NCI-H1105 (cell line): ENCODE measurements around the gene PIEZO2.
"Not testable (repeated sequence)": the region's sequence is repeated elsewhere in the genome, so short reads cannot be mapped to it uniquely, and the experiment has no call there.

Source experiments
- DNase-seq: peaks from one replicate; lab custom pipeline; 2025; lab: John Stamatoyannopoulos, UW

PIEZO2 gene

DNA sequence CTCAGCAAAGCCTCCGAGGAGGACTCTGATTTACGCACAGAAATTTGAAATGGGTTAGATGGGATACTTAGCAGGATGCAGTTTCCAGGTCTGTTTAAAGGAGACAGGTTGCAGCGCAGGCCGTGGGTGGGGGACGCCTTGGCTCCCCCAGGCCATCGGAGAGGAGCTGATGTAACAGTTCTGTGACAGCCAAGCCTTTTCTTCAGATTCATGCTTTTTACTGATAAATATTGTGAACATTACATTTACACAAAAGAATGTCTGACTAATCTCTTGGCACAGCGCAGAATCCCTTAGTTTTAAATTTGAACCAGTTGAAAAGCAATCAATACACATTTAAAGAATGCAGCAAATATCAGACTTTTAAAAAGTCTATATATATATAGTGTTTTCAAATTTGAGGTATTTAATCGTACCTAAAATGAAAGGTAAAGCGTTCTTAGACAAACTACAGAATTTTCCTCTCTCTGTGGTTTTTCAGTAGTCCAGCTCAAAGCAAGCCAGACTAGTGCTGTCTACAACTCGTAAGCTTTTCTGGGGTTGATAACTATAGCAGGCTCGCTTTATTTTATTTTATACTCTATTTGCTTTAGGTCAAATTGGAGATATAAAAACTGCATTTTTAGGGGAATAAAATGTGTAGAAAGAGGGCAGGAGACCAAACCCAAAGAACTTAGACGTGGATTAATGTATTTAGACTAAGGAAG is 221.9 kb downstream of the PIEZO2 start:
- no peak for DNase-seq

DNA sequence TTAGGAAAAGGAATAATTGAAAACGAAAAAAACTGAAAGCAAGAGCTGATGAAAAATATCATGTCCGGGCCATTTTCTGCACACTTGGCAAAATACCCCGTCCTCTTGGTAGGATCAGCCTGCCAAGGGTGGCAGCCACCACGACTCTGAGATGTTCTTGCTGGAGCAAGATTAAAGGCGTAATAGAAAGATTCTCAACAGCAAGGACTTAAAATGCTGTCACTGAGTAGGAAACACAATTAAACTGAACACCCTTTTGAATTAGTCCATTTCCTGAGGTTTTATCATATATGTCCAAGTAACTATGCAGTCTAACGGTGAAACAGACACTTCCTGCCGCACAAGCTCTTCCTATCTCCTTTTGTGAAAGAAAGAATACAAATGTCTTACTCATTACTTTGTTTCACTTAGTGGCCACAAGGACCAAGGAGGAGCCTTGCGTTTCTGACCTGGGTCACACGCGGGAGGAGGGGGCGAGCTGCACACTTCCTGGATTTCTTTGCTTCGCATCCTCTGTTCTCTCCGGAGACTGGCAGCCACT is 222.7 kb downstream of the PIEZO2 start:
- DNase-seq: no peak

DNA sequence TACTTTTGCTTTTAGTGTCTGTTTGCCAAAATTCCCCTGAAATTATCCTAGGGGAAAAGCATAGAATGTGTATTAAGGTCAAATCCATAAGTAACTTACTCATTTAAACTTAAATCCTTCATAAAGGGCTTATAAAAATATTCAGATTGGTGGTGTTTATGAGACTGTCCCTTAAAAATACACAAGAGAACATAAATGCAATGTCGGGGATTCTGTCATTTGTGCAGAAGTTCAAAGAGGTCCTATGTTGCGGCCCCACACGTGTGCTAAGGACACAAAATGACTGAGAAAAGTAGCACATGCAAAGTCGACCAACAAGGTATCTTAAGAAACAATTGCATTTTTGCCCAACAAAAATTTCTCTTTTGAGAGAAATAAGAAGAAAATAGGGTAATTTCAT is 225.1 kb downstream of the PIEZO2 start:
- DNase-seq: no peak

DNA sequence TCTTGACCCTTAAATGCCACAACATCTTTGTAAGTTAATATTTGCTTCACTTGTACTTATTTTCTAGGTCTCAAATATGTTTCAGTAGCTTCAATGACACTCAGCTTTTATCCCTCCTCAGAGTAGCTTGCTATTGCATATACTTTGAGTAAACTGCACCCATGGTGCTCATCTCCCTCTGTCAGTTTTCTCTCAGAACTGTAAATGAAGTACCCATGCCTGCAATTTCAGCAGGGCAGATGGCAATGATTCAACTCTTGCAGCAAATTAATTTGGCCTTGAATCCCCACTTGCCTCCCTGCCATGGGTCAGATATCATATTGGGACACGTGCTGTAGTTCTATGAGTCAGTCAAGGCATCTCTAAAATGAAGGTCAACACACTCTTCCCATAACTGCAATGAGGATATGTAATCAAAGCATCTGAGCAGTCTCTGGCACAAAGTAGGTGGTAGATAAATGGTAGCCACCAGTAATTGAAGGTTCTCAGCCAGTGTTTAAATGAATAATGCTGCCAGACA is 225.8 kb downstream of the PIEZO2 start:
- no peak for DNase-seq

DNA sequence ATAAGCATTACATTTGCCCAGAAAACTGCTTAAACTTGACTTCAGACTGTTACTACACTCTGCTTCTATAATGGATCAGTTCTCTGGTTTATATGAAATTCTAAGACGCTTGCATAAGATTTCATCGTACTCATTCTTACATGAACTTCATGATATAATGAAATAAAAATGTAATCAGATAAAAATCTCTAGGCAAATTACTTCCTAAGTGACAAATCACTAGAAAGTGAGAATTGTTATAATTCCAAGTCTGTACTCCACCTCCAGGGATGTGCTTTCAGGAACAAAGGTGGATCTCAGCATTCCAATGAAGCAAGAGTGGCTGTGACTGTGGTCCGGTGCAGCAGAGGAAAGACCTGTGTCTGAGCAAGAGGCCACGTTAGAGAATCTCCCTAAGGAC is 226.2 kb downstream of the PIEZO2 start:
- DNase-seq: no peak

DNA sequence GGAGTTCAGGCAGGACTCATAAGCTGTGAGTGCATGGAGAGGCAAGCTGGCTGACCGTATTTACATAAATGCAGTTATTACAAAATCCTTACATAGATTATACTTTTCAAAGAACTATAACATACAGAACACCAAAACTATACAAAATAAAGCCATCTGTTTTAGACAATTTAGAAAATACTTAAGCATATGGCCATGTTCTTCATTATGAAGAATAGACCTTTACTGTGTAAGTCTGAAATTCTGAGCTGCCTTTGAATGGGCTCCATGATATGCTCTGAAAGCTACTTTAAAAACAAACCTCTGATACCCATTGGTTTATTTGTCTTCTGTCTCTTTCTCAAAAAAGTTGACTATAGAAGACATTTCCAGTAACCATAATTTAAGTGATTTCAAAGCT is 226.7 kb downstream of the PIEZO2 start:
- not testable (repeated sequence) for DNase-seq

DNA sequence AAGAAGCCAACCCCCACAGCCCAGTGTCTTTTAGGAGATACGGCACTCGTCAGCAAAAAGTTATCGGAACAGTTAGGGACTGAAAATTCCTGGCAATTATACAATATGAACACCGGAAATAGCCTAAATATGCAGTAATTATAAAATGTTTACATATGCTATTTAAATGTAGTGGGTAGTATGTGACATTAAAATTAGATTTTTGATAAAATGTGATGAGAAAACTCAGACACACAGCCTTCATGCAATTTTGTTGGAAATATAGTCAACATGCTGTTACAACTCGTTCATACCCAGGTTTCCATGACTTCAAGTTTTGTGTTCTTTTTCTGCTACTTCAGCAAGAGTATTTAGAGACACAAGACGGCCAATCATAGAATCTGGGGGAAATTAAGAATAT is 229.1 kb downstream of the PIEZO2 start:
- not testable (repeated sequence) for DNase-seq

DNA sequence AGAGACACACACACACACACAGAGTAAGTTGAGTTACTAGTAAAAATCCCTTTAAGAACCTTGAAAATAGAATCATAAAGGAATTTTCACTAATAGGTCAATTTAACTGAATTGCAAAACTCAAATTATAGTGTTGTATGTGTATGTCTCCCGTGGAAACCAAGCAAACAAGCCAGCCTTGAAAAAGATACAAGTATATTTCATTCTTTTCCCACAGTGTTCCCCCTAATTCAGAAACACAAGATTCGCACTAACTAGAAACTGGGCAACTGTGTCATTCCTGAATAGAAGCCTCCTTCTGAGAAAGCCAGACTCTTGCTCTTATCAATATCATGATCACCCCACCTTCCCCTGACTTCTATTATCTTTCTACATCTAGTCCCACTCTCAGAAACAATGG is 229.5 kb downstream of the PIEZO2 start:
- no peak for DNase-seq

DNA sequence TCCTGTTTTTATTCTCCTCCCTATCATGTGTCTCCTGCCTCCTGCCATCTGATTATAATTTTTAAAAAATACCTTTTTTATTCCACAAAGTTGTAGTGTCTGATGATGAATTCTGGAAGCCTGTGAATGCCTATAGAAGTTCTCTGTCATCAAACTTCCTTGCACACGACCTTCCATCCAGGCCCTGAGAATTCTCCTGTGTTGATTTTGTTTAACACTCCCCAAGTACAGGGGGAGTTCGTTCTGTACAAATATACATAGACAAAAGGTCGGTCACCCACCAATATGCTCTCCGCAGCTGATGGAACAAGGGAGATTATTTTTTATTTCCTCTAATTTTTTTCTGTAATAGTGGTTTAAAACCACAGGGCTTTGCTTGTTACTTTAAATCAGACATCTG is 232.5 kb downstream of the PIEZO2 start:
- DNase-seq: no peak

DNA sequence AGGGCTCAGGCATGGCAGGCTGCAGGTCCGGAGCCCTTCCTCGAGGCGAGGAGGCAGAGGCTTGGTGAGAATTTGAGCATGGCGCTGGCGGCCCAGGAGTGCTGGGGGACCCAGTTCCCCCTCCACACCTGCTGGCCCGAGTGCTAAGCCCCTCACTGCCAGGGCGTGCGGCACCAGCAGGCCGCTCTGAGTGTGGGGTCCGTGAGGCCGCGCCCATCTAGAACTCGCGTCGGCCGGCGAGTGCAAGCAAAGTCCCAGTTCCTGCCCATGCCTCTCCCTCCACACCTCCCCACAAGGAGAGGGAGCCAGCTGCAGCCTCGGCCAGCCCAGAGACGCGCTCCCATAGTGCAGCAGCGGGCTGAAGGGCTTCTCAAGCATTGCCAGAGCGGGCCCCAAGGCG is 233.0 kb downstream of the PIEZO2 start:
- no peak for DNase-seq

DNA sequence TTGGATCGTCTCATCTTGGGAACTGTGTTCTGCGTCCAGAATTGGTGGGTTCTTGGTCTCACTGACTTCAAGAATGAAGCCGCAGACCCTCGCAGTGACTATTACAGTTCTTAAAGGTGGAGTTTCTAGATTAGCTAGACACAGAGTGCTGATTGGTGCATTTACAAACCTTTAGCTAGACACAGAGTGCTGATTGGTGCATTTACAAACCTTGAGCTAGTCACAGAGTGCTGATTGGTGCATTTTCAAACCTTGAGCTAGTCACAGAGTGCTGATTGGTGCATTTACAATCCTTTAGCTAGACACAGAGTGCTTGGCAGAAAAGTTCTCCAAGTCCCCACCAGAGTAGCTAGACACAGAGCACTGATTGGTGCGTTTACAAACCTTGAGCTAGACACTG is 233.6 kb downstream of the PIEZO2 start:
- not testable (repeated sequence) for DNase-seq

DNA sequence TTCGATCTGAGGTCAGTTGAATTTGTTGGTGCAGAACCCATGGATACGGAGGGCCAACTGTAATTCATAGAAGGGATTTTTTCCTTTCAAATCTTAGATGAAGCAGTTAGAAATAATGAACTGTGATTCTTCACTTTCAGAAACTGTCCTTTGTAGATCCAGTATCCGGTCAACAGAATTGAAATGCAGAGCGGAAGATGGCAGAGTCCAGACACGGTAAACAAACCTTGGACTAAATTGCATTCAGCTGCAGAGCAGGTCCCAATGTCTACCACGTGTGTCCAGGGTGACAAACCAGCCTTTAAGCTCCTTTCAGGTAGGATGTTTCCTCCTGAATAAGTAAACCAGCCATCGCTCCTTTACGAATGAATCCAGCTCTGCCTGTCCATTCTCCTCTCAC is 234.8 kb downstream of the PIEZO2 start:
- DNase-seq: not testable (repeated sequence)

DNA sequence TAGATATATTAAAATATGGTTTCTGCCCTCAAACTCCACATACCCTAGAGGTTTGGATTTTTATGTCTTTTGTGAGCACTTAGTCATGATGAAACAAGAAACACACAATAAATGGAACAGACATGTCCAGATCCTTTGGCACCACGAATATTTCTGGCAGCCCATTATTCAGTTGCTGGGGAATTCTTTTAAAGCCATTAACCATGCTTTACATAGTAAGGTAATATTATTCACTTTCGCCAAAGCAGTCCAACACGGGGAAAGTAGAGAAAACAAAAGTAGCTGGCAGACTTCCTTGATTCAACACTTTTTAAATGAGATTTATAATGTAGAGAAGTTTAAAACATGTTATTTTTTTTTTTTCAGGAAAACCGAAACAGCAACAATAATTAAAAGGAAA is 235.4 kb downstream of the PIEZO2 start:
- DNase-seq: no peak

DNA sequence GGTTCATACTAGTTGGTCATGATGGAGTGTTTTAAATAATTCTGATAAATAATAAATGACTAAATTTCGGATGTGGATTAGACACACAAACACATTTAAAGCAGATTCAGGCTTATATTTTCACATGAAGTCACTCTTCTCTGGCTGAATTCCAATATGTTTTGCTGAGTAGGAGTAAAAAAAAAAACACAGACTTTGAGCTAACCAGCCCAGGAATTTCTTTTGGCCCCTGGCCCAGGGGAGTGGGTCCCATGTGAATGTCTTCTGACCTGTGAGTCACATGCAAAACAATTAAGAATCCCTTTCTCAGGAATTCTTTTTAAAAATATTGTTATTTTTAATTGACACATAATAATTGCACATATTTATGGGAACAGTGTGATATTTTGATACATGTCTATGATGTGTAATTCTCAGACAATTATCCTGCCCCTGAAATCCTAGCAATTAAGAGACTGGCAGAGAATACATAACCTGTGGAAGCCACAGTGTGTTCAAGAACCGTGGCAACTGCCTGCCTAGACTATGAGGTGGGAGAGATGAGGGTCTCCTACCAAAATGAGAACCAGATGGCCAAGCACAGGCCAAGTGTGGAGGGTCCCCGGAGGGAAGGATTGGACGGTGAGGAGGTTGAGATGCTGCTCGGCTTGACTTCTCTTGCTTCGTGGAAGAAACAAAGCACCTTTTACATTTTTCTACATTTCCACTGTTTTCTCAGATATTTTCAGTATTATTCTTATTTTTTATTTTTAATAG is 236.4 kb downstream of the PIEZO2 start:
- no peak for DNase-seq

DNA sequence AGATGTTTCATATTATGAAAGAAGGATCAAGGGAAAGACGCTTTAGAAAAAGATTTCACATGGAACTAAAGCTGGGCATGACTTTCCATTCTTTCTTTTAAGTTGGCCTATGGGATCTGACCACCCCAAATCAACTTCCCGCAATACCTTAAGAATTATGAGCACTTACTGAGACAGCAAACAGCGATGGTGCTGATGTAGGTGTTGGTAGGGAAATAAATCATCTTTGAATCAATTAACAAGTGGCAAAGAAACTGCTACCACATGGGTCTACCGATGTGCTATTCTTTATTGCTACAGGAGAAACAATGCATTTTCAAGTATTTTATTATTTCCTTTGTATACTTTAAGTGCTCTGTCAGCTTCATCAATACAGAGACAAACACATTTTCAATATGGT is 239.6 kb downstream of the PIEZO2 start:
- DNase-seq: no peak

DNA sequence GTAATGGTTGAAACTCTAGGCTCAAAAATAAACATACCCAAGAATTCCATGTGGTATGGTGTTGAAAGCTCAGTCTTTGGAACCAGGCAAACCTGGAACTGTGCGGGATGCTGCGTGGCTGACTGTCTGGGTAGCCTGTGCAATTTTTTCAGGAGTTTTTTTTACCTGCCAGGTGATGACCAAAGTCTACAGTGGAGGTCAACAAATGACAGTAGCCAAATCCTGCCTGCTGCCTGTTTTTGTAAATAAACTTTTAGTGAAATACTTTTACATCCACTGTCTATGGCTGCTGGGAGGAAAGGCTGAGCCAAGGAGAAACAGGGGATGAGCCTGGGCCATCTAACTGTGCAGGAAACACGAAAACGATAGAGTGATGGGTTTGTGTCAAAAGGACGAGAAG is 240.6 kb downstream of the PIEZO2 start:
- no peak for DNase-seq

DNA sequence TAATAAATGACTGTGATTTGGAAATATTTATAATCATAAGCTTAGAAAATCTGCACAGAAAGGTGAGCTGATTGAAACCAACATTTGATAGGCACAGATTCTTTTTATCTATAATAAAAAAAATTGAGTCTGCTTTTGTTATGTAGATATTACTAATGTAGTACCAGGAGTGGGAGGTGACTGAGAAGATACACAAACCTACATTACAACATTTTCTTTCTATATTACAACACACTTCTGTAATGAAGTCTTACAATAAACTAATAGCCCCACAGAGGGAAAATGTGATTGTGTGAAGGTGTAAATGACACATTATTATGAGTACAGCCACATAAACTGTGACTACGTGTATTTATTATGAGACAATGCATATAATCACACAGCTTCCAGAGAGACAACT is 241.6 kb downstream of the PIEZO2 start:
- DNase-seq: no peak

DNA sequence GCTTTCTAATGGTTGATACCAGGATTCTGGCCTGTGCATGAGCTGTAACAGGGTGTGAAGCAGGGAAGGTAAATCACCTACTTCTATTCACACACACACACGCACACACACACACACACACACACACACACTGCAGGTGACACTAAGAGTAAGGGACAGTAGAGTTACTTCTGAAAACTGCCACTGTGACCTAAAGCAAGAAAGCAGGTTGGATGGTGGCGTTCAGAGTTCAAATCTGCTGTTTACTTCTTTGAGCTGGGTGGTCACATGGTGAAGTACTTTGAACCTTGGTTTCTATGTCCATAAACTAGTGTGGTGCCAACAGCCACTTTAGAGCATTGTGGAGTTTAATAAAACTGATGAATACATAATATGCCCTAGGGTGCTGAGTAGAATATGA is 248.0 kb downstream of the PIEZO2 start:
- no peak for DNase-seq

DNA sequence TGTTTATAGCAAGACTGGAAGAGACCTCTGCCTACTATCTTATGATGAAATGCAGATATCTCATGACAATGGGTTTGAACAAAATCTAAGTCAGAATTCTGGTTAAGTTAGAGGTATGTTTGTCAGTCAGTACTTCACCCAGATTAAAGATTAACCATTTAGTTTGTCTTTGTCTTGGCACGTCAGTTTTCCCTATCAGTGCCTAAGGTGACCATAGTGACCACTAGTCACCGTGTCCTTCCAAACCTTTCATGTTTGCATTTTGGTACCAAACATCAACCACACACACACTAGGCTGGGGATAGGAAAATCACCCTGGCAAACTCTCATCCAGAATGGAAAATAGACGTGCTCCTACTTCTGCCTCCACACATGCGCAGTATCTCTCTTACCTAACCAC is 248.9 kb downstream of the PIEZO2 start:
- DNase-seq: no peak

DNA sequence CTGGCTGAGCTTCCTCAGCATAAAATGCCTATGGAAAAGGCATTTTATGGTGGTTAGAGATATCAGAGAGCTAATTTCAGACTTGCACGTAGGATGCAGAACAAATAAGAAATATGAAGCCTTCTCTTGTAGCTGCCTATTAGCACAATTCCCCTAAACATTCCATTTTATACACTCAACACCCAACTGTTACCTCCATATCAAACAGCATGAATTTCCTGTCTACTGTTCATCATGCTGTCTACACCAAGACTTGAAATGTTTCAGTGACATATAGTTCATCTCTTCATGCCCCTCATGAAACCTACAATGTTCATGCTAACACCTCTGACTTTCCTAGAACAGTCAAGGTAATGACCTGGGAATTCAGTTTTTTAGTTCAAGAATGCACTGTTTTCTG is 249.9 kb downstream of the PIEZO2 start:
- DNase-seq: no peak

DNA sequence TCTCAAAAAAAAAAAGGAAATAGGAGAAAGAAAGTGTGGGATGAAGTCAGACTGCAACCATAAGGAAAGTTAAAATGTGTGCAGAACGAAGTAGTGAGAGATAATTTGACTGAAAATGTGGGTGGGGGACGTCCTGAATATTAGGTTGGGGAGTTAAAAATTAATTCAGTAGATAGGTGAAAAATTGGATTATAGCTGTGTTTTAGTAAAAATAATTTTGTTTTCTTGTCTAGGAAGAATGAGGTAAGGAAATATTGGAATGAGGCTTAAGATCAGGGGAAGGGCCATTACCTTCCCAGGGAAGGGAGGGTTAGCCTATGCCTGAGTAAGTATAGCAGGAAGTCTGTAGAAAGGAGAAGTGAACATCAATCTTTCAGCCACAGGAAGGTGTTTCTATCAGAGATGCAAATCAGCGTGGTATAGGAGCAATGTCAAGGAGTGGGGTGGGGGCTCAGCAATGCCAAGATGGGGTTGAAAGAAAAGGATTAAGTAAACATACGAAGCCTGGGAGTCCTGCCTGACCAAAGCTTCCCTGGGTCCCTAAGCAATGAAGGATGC is 250.9 kb downstream of the PIEZO2 start:
- DNase-seq: no peak

DNA sequence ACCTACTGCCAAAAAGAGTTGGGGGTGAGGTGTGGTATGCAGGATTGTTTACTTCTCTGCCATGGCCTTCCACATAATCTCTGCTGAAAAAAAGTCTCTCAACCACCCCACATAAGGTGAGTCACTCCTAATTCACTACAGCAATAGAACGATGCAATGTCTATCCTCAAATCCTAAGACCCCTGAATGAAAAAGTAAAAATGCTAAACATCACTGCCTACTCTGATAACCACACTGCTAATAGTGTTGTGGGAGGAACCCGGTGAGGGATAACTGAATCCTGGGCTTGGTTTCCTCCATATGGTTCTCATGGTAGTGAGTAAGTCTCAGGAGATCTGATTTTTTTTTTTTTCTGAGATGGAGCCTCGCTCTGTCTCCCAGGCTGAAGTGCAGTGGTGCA is 252.5 kb downstream of the PIEZO2 start:
- no peak for DNase-seq

DNA sequence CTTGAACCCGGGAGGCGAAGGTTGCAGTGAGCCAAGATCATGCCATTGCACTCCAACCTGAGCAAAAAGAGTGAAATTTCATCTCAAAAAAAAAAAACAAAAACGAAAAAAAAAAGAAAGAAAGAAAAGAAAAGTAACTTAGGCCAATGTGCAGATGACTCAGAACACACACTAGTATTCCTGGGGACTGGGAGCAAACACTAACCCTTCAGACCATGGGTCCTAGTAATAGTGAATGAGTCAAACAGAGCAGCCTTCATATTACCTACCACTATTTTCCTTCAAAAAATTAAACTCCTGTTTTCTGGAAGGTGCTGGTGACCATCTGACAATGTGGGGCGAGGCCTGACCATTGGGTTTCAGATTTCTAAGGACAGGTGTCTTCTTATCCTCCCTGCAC is 253.4 kb downstream of the PIEZO2 start:
- DNase-seq: no peak
